HG03103 (cell line): ENCODE results near the gene ACTC1.

Experiments
- ATAC-seq: cut with Tn5 transposase; IDR thresholded peaks from one replicate; pipeline ENCODE4 v1.9.1; 2021; ENCODE audit warnings: low read depth; ENCODE audit not compliant: unreplicated experiment

The ACTC1 gene

GRCh38 chr15:34760909-34761308 is 34.4 kb downstream of the ACTC1 start:
- no peak for ATAC-seq

- ATAC-seq: no peak
Measured at GRCh38 chr15:34759992-34760391, 35.4 kb downstream of the ACTC1 start.

- no peak for ATAC-seq
Measured at GRCh38 chr15:34759347-34759746, 36.0 kb downstream of the ACTC1 start.

- ATAC-seq: no peak
Measured at GRCh38 chr15:34757262-34757661, 38.1 kb downstream of the ACTC1 start.

- ATAC-seq: no peak
Measured at GRCh38 chr15:34755419-34755773, 40.0 kb downstream of the ACTC1 start.

- no peak for ATAC-seq
Measured at GRCh38 chr15:34754674-34755418, 40.5 kb downstream of the ACTC1 start, which contains the start of gene GJD2. Gene GJD2 (minus strand): TSS chr15:34754998. CDS start chr15:34754488, 510 bp downstream.

- ATAC-seq: no peak
Measured at GRCh38 chr15:34754171-34754601, 41.2 kb downstream of the ACTC1 start.

GRCh38 chr15:34753236-34753894 is 42.0 kb downstream of the ACTC1 start:
- no peak for ATAC-seq

- no peak for ATAC-seq
Measured at GRCh38 chr15:34749691-34750090, 45.7 kb downstream of the ACTC1 start.
